ENCODE results near the gene PRLR.

- TF ChIP-seq EZH2 (optimal IDR thresholded peaks at IDR 0.05; ENCODE audit: low read depth, low read length) (no peak), CTCF (IDR thresholded peaks at IDR 0.05; ENCODE audit: low read length) (no peak)
These were observed 46.7 kb downstream of the PRLR start for GRCh38 chr5:35183556-35183955.

Data from MM.1S (cell line).